ENCODE results near the gene IWS1. TPM values are rescaled to one million over a fixed set of nuclear protein-coding genes. Genes with fewer than 3 reads are reported as not detected.
A peak's percentile ranks its signal among the peaks of the same experiment; 100 is the strongest.

IWS1 gene
- total RNA-seq, 4 donors from 2014 or later, result 29.0 to 46.7 (median 31.0) TPM

- ATAC-seq (ENCODE audit: low FRiP score), result no peak
- TF ChIP-seq CTCF (IDR thresholded peaks at IDR 0.05), result no peak
- no peak for DNase-seq (ENCODE audit: low spot score)
These were observed 16.2 kb downstream of the IWS1 start for GRCh38 chr2:127510073-127510472.

GRCh38 chr2:127508631-127509034 lies 17.7 kb downstream of the IWS1 start:
- ATAC-seq (ENCODE audit: low FRiP score) (peak; percentile 99), DNase-seq (ENCODE audit: low spot score) (peak; percentile 53)
- no peak for TF ChIP-seq CTCF (IDR thresholded peaks at IDR 0.05)

- ATAC-seq (ENCODE audit: low FRiP score) (no peak), DNase-seq (ENCODE audit: low spot score) (no peak)
- TF ChIP-seq CTCF (IDR thresholded peaks at IDR 0.05), result no peak
These were observed 18.2 kb downstream of the IWS1 start for GRCh38 chr2:127508023-127508630.

GRCh38 chr2:127506510-127506909 lies 19.8 kb downstream of the IWS1 start:
- DNase-seq (ENCODE audit: low spot score) (no peak), ATAC-seq (ENCODE audit: low FRiP score) (no peak)
- no peak for TF ChIP-seq CTCF (IDR thresholded peaks at IDR 0.05)

- ATAC-seq (ENCODE audit: low FRiP score), result no peak
- no peak for TF ChIP-seq CTCF (IDR thresholded peaks at IDR 0.05)
These were observed 21.5 kb downstream of the IWS1 start for GRCh38 chr2:127504552-127505430.

GRCh38 chr2:127503491-127503890 lies 22.8 kb downstream of the IWS1 start:
- no peak for DNase-seq (ENCODE audit: low spot score)
- no peak for TF ChIP-seq CTCF (IDR thresholded peaks at IDR 0.05)
- no peak for ATAC-seq (ENCODE audit: low FRiP score)

More at GRCh38 chr2:127504552-127505430, 21.5 kb downstream of the IWS1 start:
- no peak for DNase-seq (ENCODE audit: low spot score)

Measured in omental fat pad (tissue), 4 donors.